AG04450 (cell line): ENCODE results near the gene VIP. TPM values are rescaled to one million over a fixed set of nuclear protein-coding genes. Genes with fewer than 3 reads are reported as not detected.

ENCODE experiments used
- CTCF ChIA-PET: fragments of 300-600, 350-600 bp; formaldehyde crosslinking; extraction: SDS; loops from one replicate; lab custom pipeline; 2022; ENCODE audit warnings: antibody characterized with exemption, inconsistent platforms; lab: Charles Lee
- POLR2A ChIA-PET: fragments of 350-600 bp; formaldehyde crosslinking; extraction: SDS; loops from one replicate; lab custom pipeline; 2021; ENCODE audit warnings: antibody characterized with exemption, inconsistent platforms; lab: Yijun Ruan, JAX
- DNase-seq: peaks from one replicate; pipeline ENCODE4 v3.0.0-alpha.2; 2011; ENCODE audit warnings: low read depth, low spot score
- H3K27ac ChIP-seq: one replicate; pipeline ENCODE4 v1.5.1; 2012; ENCODE audit warnings: low read depth, low read length, control low read depth
- H3K27me3 ChIP-seq: one replicate; pipeline ENCODE4 v1.6.0; 2012; ENCODE audit warnings: low read length; ENCODE audit not compliant: control insufficient read depth, insufficient read depth
- H3K4me3 ChIP-seq: 2 replicates; pipeline ENCODE4 v1.5.1; 2011; ENCODE audit warnings: mild to moderate bottlenecking, low read depth, low read length, control low read depth
- H3K9me3 ChIP-seq: 2 replicates; pipeline ENCODE4 v1.5.1; 2012; ENCODE audit warnings: low read length; ENCODE audit not compliant: control insufficient read depth, insufficient read depth
- polyA plus RNA-seq: library from polyadenylated mRNA; depleted of rRNA; stranded (reverse); fragments of >200 nt; gene quantifications from 2 replicates; pipeline ENCODE4 v1.2.3, GENCODE V29; 2011
- TF ChIP-seq, protein P1 (sequence below): IDR thresholded peaks from 2 replicates; pipeline ENCODE4 v1.5.1; 2011; ENCODE audit warnings: low read depth, low read length, control low read depth, inconsistent platforms

VIP gene
- polyA plus RNA-seq, 1 experiment = not detected

DNA sequence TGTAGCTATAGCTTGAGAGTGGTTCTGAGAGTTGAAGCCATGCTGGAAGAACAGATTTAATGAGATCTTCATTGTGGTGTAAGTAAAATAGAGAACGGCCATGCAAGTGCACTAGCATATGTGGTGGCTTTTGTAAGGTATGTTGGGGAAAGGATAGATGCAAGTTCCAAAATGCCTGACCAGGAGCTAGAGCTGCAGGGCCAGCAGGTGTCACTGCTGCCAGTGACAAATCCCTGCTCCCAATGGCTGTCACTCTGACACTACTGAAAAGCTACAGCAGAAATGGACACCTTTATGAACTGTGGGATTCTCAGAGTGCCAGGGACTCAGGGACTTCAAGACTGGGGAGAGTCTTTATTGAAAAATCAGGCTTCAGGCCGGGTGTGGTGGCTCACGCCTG, 23.1 kb upstream of the VIP start:
- POLR2A ChIA-PET = no interaction called here
- H3K27me3 ChIP-seq = no peaks in the 10 kb centered on the region
- no peaks in the 10 kb centered on the region for H3K9me3 ChIP-seq
- H3K4me3 ChIP-seq = no peak overlapping the region
- TF ChIP-seq, protein P1, sequence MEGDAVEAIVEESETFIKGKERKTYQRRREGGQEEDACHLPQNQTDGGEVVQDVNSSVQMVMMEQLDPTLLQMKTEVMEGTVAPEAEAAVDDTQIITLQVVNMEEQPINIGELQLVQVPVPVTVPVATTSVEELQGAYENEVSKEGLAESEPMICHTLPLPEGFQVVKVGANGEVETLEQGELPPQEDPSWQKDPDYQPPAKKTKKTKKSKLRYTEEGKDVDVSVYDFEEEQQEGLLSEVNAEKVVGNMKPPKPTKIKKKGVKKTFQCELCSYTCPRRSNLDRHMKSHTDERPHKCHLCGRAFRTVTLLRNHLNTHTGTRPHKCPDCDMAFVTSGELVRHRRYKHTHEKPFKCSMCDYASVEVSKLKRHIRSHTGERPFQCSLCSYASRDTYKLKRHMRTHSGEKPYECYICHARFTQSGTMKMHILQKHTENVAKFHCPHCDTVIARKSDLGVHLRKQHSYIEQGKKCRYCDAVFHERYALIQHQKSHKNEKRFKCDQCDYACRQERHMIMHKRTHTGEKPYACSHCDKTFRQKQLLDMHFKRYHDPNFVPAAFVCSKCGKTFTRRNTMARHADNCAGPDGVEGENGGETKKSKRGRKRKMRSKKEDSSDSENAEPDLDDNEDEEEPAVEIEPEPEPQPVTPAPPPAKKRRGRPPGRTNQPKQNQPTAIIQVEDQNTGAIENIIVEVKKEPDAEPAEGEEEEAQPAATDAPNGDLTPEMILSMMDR = no peak
- no peak overlapping the region for H3K27ac ChIP-seq
- DNase-seq = no peak
- CTCF ChIA-PET = no interaction called here

DNA sequence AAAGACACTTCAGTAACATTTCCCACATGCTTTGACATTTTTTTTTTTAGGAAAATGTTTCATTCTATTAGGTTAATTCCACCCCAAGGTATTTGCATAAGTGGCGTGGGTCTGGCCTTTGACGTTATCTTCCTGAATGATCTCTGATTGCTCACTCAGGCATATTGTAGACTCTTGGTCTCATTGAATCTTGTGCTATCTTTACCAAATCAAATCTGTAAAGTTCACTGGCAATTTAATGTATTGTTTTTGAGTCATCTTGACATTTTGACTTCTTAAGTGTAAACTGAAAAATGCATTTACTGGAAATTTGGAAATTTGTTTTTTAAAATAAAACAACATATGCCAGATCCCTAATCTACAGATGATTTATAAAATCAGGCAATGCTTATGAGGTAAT, 16.0 kb upstream of the VIP start:
- ChIA-PET CTCF (no interaction called here), POLR2A (no interaction called here)
- TF ChIP-seq, protein P1 = no peak
- Histone ChIP-seq H3K9me3 (no peaks in the 10 kb centered on the region), H3K4me3 (no peak overlapping the region), H3K27ac (no peak overlapping the region), H3K27me3 (no peaks in the 10 kb centered on the region)
- DNase-seq = no peak

DNA sequence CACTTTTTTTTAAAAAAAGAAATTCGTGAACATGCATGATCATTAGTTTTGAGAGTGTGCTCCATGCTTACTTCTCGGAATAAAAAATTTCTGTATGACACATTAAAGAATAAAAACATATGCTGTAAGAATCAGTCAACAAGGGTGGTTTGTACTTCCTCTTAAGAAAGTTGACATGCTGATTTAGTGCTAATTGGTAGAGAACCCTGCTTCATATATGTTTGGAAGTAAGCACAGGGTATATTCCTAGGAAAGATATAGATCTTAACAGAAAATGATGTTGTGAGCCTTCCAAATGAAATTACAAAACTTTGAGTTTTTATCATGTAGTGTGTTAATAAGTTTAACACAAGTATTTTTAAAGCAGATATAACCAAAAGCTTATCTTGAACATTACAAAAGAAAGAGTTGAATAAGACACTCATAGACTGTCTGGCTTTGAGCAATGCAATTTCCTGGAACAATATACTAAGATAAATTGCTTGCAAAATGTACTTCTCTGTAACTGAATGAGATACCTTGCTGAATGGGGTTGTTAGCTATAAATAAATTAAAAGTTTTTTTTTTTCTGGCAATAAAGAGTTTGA, 13.8 kb upstream of the VIP start:
- Histone ChIP-seq H3K9me3 (no peaks in the 10 kb centered on the region), H3K27me3 (no peaks in the 10 kb centered on the region), H3K4me3 (no peak overlapping the region), H3K27ac (no peak overlapping the region)
- POLR2A ChIA-PET = no interaction called here
- TF ChIP-seq, protein P1 = no peak
- CTCF ChIA-PET = interaction anchor here (1.4 to 1.5 kb wide), 2 partner anchors 11 to 12 kb away, joined by 3 read pairs; no protein-coding TSS in a partner anchor
- no peak for DNase-seq

DNA sequence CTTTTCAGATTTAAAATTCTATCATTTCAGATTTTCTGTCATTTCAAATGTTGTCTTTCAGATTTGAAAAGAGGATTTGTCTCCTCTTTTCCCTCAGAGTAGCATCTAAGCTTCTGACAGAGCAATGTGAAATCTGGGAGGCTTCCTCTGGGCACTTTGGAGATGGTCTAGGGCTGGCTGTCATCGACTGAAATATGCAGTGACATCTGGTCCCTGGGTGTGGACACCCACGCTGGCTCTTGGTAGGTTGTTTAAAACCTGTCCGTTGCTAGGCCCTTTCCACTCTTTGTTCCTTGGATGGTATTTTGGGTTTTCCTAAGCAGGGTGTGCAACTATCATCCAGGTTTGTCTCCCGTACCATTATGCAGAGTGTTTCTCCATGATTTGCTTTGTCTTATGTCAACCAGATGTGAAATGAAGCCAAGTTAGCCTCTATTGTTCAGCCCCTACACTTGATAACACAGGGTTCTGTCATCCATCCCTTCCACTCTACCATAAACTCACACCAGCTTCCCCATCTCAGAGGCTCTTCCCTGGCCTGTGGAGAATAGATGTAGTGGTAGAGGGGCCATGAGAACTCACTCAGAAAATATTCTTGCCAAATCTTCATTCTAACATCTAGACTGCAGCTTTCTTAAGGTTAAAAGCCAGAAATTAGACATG, 5.0 kb upstream of the VIP start:
- Histone ChIP-seq H3K27me3 (no peaks in the 10 kb centered on the region), H3K4me3 (no peak overlapping the region), H3K9me3 (no peaks in the 10 kb centered on the region), H3K27ac (peak overlapping the region; percentile 24)
- ChIA-PET POLR2A (interaction anchor here (0.6 kb wide), 1 partner anchor 48 kb away, joined by 3 read pairs; the partner anchor contains the start of gene MYCT1), CTCF (interaction anchor here (1.5 kb wide), 1 partner anchor 202 kb away, joined by 4 read pairs; no protein-coding TSS in a partner anchor)
- TF ChIP-seq, protein P1 = no peak
- no peak for DNase-seq

DNA sequence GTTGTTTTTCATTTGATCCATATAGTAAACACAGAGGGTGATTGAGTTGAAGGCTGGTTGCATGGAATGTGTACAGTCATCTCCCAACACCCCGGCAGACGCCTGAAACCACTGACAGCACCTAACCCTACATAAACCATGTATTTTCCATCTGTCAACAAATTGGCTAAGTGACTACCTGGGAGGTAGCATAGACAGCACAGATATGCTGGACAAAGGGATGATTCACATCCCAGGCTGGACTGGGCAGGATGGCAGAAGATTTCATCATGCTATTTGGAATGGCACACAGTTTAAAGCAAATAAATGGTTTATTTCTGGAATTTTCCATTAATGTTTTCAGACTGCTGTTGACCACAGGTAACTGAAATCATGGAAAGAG, 4.4 kb upstream of the VIP start:
- CTCF ChIA-PET = interaction anchor here (1.5 kb wide), 1 partner anchor 202 kb away, joined by 4 read pairs; no protein-coding TSS in a partner anchor
- no peak for DNase-seq
- no peaks in the 10 kb centered on the region for H3K9me3 ChIP-seq
- H3K27me3 ChIP-seq = no peaks in the 10 kb centered on the region
- POLR2A ChIA-PET = interaction anchor here (0.6 kb wide), 1 partner anchor 49 kb away, joined by 3 read pairs; the partner anchor contains the start of gene MYCT1
- no peak overlapping the region for H3K27ac ChIP-seq
- TF ChIP-seq, protein P1 = no peak
- no peak overlapping the region for H3K4me3 ChIP-seq
